Testis (tissue), 3 donors: ENCODE results near the gene PSMB11. TPM values are rescaled to one million over a fixed set of nuclear protein-coding genes. Genes with fewer than 3 reads are reported as not detected.

Experiments
- DNase-seq: peaks from one replicate; pipeline ENCODE4 v3.0.0-alpha.2; 2019
- H3K27ac ChIP-seq, 2 donors: fragments of 200-600 bp; sonication (generic); one replicate each; pipeline ENCODE4 v1.5.1; 2019
- H3K27me3 ChIP-seq: fragments of 200-600 bp; sonication (generic); one replicate; pipeline ENCODE4 v1.5.1; 2019
- H3K36me3 ChIP-seq: fragments of 200-600 bp; sonication (generic); one replicate; pipeline ENCODE4 v1.5.1; 2017; ENCODE audit warnings: low read depth; ENCODE audit errors: missing control alignments
- H3K4me1 ChIP-seq: fragments of 200-600 bp; sonication (generic); one replicate; pipeline ENCODE4 v1.5.1; 2019
- H3K4me3 ChIP-seq, 2 donors: fragments of 200-600 bp; sonication (generic); one replicate each; pipeline ENCODE4 v1.5.1; 2017 to 2019
- H3K9me3 ChIP-seq: fragments of 200-600 bp; sonication (generic); one replicate; pipeline ENCODE4 v1.5.1; 2017
- CTCF ChIP-seq, 3 experiments: fragments of 450-650 bp in 2 of 3; fragments of 200-600 bp in 1 of 3; sonication (generic) in 1 of 3; IDR thresholded peaks; one replicate each; pipeline ENCODE4 v1.5.1; 2016 to 2019; ENCODE audit warnings: antibody characterized with exemption in 3 of 3, mild to moderate bottlenecking in 2 of 3, moderate library complexity in 1 of 3
- POLR2A ChIP-seq: fragments of 450-650 bp; IDR thresholded peaks from one replicate; pipeline ENCODE4 v1.6.1; 2017; ENCODE audit warnings: antibody characterized with exemption, mild to moderate bottlenecking, moderate library complexity
- WGBS, 2 donors: methylation state at CpG; one replicate each; pipeline ENCODE4 v1.1.5; 2018; 5-methylcytosine and 5-hydroxymethylcytosine counted together
- intact Hi-C: fragments of 100-400 bp; cut with DNase I; formaldehyde crosslinking; loops from one replicate; pipeline ENCODE4 v1.15.1; 2023; ENCODE audit warnings: low total_unique reads
- polyA plus RNA-seq: library from polyadenylated mRNA; stranded (reverse); fragments of 350-450 nt; fragmentation: Illumina TruSeq; extraction: RNeasy Lipid Tissue Mini Kit (QIAGEN cat#74804); gene quantifications from one replicate; pipeline ENCODE4 v1.2.3, GENCODE V29; 2014; ENCODE audit warnings: low read depth, low replicate concordance; ENCODE audit not compliant: insufficient read depth
- total RNA-seq, 2 donors: library from RNA; depleted of rRNA; stranded (reverse); fragments of >200 nt; gene quantifications; one replicate each; pipeline ENCODE4 v1.2.3, GENCODE V29; 2016

The PSMB11 gene
- total and polyA plus RNA-seq, 3 donors from 2014 or later: 0.12 to 0.31 (median 0.20) TPM

GRCh38 chr14:23054000-23054811 is 12.2 kb downstream of the PSMB11 start:
- no peaks in the 10 kb centered on the region for H3K27me3 ChIP-seq
- no peaks in the 10 kb centered on the region for H3K9me3 ChIP-seq
- DNase-seq: peak; percentile 49
- intact Hi-C loops: no loop called here
- TF ChIP-seq CTCF (IDR thresholded peaks at IDR 0.05): no peak
- TF ChIP-seq POLR2A: no peak
- WGBS, 2 donors: 73 to 76% methylated on average over 11 to 17 of the region's 17 CpGs
- H3K4me3 ChIP-seq: no peak overlapping the region
- H3K27ac ChIP-seq: no peak overlapping the region
- no peaks in the 10 kb centered on the region for H3K36me3 ChIP-seq
- H3K4me1 ChIP-seq: peaks cover 10% of the 10 kb centered on the region

- intact Hi-C loops: loop anchor here (5.0 kb wide), 1 partner anchor 68 kb away; no protein-coding TSS in a partner anchor
- no peak for DNase-seq
- Histone ChIP-seq H3K4me3 (no peak overlapping the region), H3K9me3 (no peaks in the 10 kb centered on the region), H3K27me3 (no peaks in the 10 kb centered on the region), H3K27ac (no peak overlapping the region), H3K4me1 (peaks cover 10% of the 10 kb centered on the region), H3K36me3 (no peaks in the 10 kb centered on the region)
- no peak for TF ChIP-seq POLR2A
- WGBS, 2 donors: 94 to 97% methylated on average over 12 of the region's 12 CpGs
These were observed 13.1 kb downstream of the PSMB11 start for GRCh38 chr14:23055147-23055550.

- Histone ChIP-seq H3K27me3 (no peaks in the 10 kb centered on the region), H3K27ac (no peak overlapping the region), H3K9me3 (no peaks in the 10 kb centered on the region), H3K36me3 (no peaks in the 10 kb centered on the region), H3K4me3 (no peak overlapping the region), H3K4me1 (peaks cover 10% of the 10 kb centered on the region)
- DNase-seq: no peak
- TF ChIP-seq CTCF (IDR thresholded peaks at IDR 0.05) (no peak), POLR2A (no peak)
- intact Hi-C loops: loop anchor here (5.0 kb wide), 1 partner anchor 68 kb away; no protein-coding TSS in a partner anchor
- WGBS, 2 donors: 60 to 63% methylated on average over 1 to 6 of the region's 6 CpGs
These were observed 13.7 kb downstream of the PSMB11 start for GRCh38 chr14:23055621-23056144.

GRCh38 chr14:23056145-23056955 is 14.3 kb downstream of the PSMB11 start:
- intact Hi-C loops: loop anchor here (5.0 kb wide), 1 partner anchor 69 kb away; no protein-coding TSS in a partner anchor
- DNase-seq: peak; percentile 71
- H3K36me3 ChIP-seq: no peaks in the 10 kb centered on the region
- no peaks in the 10 kb centered on the region for H3K9me3 ChIP-seq
- H3K27ac ChIP-seq: no peak overlapping the region
- H3K4me3 ChIP-seq: peak overlapping the region in 1 of 2 donors; percentile 70
- TF ChIP-seq CTCF (IDR thresholded peaks at IDR 0.05) (peak; percentile 28 to 53 (median 52)), POLR2A (no peak)
- 12 to 17% methylated on average over 16 to 17 of the region's 17 CpGs for WGBS, 2 donors
- H3K27me3 ChIP-seq: no peaks in the 10 kb centered on the region
- peaks cover 10% of the 10 kb centered on the region for H3K4me1 ChIP-seq
